Peyer's patch (tissue), 4 donors: ENCODE data around the gene BEND4.

Experiments
- CTCF ChIP-seq, 6 experiments: fragments of 450-650 bp in 4 of 6; fragments of 200-600 bp in 2 of 6; sonication (generic) in 1 of 6; IDR thresholded peaks; one replicate each; pipeline ENCODE4 v1.5.1; 2017 to 2019; ENCODE audit warnings: antibody characterized with exemption in 6 of 6, mild to moderate bottlenecking in 3 of 6, moderate library complexity in 1 of 6
- POLR2A ChIP-seq, 2 donors: fragments of 450-650 bp; IDR thresholded peaks; one replicate each; pipeline ENCODE4 v1.5.1; 2017; ENCODE audit warnings: antibody characterized with exemption in 2 of 2, mild to moderate bottlenecking in 2 of 2, moderate library complexity in 2 of 2

GRCh38 chr4:42172128-42172790 lies 19.8 kb upstream of the BEND4 start:
- TF ChIP-seq CTCF (IDR thresholded peaks at IDR 0.05) (no peak), POLR2A (IDR thresholded peaks at IDR 0.05) (no peak)
